GM23338 (cell line): ENCODE measurements around the gene TMEM101. TPM values are rescaled to one million over a fixed set of nuclear protein-coding genes. Genes with fewer than 3 reads are reported as not detected.

Experiments
- ATAC-seq: fragments of 200-7000 bp; cut with Tn5 transposase; 3 replicates; pipeline ENCODE4 v1.9.1; 2020
- DNase-seq: peaks from one replicate; pipeline ENCODE4 v3.0.0-alpha.2; 2015; ENCODE audit warnings: low spot score
- H2AFZ ChIP-seq: fragments of 200-600 bp; sonication (generic); 2 replicates; pipeline ENCODE4 v1.8.0; 2016; ENCODE audit warnings: antibody characterized with exemption, mild to moderate bottlenecking, moderate library complexity
- H3F3A ChIP-seq: fragments of 200-600 bp; sonication (generic); replicated peaks from 2 replicates; pipeline ENCODE4 v1.8.0; 2017; ENCODE audit warnings: antibody characterized with exemption, mixed run types, low read depth
- H3K27ac ChIP-seq: fragments of 200-600 bp; sonication (generic); 2 replicates; pipeline ENCODE4 v1.6.1; 2016; ENCODE audit warnings: low read depth
- H3K27me3 ChIP-seq: fragments of 200-600 bp; sonication (generic); 2 replicates; pipeline ENCODE4 v1.8.0; 2016; ENCODE audit warnings: mild to moderate bottlenecking, mixed run types, moderate library complexity; ENCODE audit not compliant: insufficient read depth
- H3K36me3 ChIP-seq: fragments of 200-600 bp; sonication (generic); 2 replicates; pipeline ENCODE4 v1.8.0; 2016; ENCODE audit warnings: mild to moderate bottlenecking; ENCODE audit not compliant: insufficient read depth
- H3K4me1 ChIP-seq: fragments of 200-600 bp; sonication (generic); 2 replicates; pipeline ENCODE4 v1.8.0; 2016; ENCODE audit warnings: mild to moderate bottlenecking, moderate library complexity; ENCODE audit not compliant: insufficient read depth
- H3K4me2 ChIP-seq: fragments of 200-600 bp; sonication (generic); 2 replicates; pipeline ENCODE4 v1.7.1; 2017; ENCODE audit warnings: mixed run types
- H3K4me3 ChIP-seq: fragments of 200-600 bp; sonication (generic); 2 replicates; pipeline ENCODE4 v1.6.1; 2016; ENCODE audit warnings: mixed run types
- H3K79me2 ChIP-seq: fragments of 200-600 bp; sonication (generic); replicated peaks from 2 replicates; pipeline ENCODE4 v1.8.0; 2017; ENCODE audit warnings: mild to moderate bottlenecking; ENCODE audit not compliant: insufficient read depth
- H3K9me2 ChIP-seq: fragments of 200-600 bp; sonication (generic); 2 replicates; pipeline ENCODE4 v1.8.0; 2017; ENCODE audit not compliant: insufficient read depth
- H4K20me1 ChIP-seq: fragments of 200-600 bp; sonication (generic); replicated peaks from 2 replicates; pipeline ENCODE4 v1.8.0; 2017; ENCODE audit warnings: mild to moderate bottlenecking; ENCODE audit not compliant: insufficient read depth
- H3K27ac Mint-ChIP-seq: 2 replicates; pipeline ENCODE4 v1.8.0; 2020; ENCODE audit warnings: inconsistent platforms, mild to moderate bottlenecking, moderate library complexity, mixed read lengths
- H3K27me3 Mint-ChIP-seq: 3 replicates; pipeline ENCODE4 v1.8.0; 2022; ENCODE audit warnings: low read depth, mild to moderate bottlenecking, moderate library complexity, mixed read lengths, inconsistent platforms; ENCODE audit not compliant: insufficient read depth, poor library complexity
- H3K36me3 Mint-ChIP-seq: 3 replicates; pipeline ENCODE4 v1.8.0; 2021; ENCODE audit warnings: low read depth, mild to moderate bottlenecking, inconsistent platforms, moderate library complexity, mixed read lengths
- H3K4me1 Mint-ChIP-seq: 3 replicates; pipeline ENCODE4 v1.8.0; 2020; ENCODE audit warnings: mild to moderate bottlenecking, inconsistent platforms, mixed read lengths
- H3K4me3 Mint-ChIP-seq: 3 replicates; pipeline ENCODE4 v1.8.0; 2021; ENCODE audit warnings: moderate library complexity, mild to moderate bottlenecking, inconsistent platforms, mixed read lengths
- H3K9me3 Mint-ChIP-seq: 3 replicates; pipeline ENCODE4 v1.8.0; 2020; ENCODE audit warnings: moderate library complexity, mild to moderate bottlenecking, inconsistent platforms, mixed read lengths
- CREB1 ChIP-seq: fragments of 250-450 bp; sonication (Bioruptor Pico); IDR thresholded peaks from 2 replicates; pipeline ENCODE4 v1.5.0; 2020; ENCODE audit warnings: low read depth, mild to moderate bottlenecking, moderate library complexity
- CTCF ChIP-seq, 2 experiments: fragments of 200-600 bp in 1 of 2; sonication (generic) in 1 of 2; conservative IDR thresholded peaks; 2 replicates each; pipeline versions ENCODE4 v1.5.1 to v1.6.1; 2016 to 2017; ENCODE audit warnings: antibody characterized with exemption in 2 of 2, low read depth in 2 of 2, mild to moderate bottlenecking in 2 of 2, moderate library complexity in 1 of 2
- ETS1 ChIP-seq: IDR thresholded peaks from 2 replicates; pipeline ENCODE4 v1.6.1; 2016; ENCODE audit warnings: antibody characterized with exemption
- EZH2 ChIP-seq: fragments of 200-600 bp; sonication (generic); IDR thresholded peaks from one replicate; pipeline ENCODE4 v1.8.0; 2017; ENCODE audit warnings: antibody characterized with exemption, mild to moderate bottlenecking, low read depth; ENCODE audit not compliant: unreplicated experiment
- EZH2phosphoT487 ChIP-seq: fragments of 200-600 bp; sonication (generic); IDR thresholded peaks from one replicate; pipeline ENCODE4 v1.8.1; 2018; ENCODE audit warnings: antibody characterized with exemption; ENCODE audit not compliant: unreplicated experiment
- JUNB ChIP-seq: IDR thresholded peaks from one replicate; pipeline ENCODE4 v1.6.1; 2016; ENCODE audit warnings: antibody characterized with exemption; ENCODE audit not compliant: unreplicated experiment
- NANOG ChIP-seq: IDR thresholded peaks from 2 replicates; pipeline ENCODE4 v1.6.1; 2016; ENCODE audit warnings: antibody characterized with exemption, borderline replicate concordance
- POLR2AphosphoS5 ChIP-seq: IDR thresholded peaks from 2 replicates; pipeline ENCODE4 v1.6.1; 2016; ENCODE audit warnings: antibody characterized with exemption, low read depth
- REST ChIP-seq: IDR thresholded peaks from one replicate; pipeline ENCODE4 v1.6.1; 2018; ENCODE audit warnings: antibody characterized with exemption; ENCODE audit not compliant: unreplicated experiment
- STAT1 ChIP-seq: IDR thresholded peaks from one replicate; pipeline ENCODE4 v1.6.1; 2016; ENCODE audit warnings: antibody characterized with exemption; ENCODE audit not compliant: unreplicated experiment
- ZNF114 ChIP-seq: fragments of 250-450 bp; sonication (Bioruptor Pico); IDR thresholded peaks from 2 replicates; pipeline ENCODE4 v1.5.0; 2020; ENCODE audit warnings: mild to moderate bottlenecking, moderate library complexity
- ZNF331 ChIP-seq: fragments of 250-450 bp; sonication (Bioruptor Pico); IDR thresholded peaks from 2 replicates; pipeline ENCODE4 v1.5.0; 2020; ENCODE audit warnings: low read depth, mild to moderate bottlenecking, moderate library complexity
- ZNF462 ChIP-seq: fragments of 250-450 bp; sonication (Bioruptor Pico); IDR thresholded peaks from 2 replicates; pipeline ENCODE4 v1.5.0; 2020; ENCODE audit warnings: mild to moderate bottlenecking, moderate library complexity
- polyA plus RNA-seq: library from polyadenylated mRNA; unstranded; fragments of >200 nt; fragmentation: Nextera tagmentation; extraction: Ambion mirVana; gene quantifications from 2 replicates; pipeline ENCODE4 v1.2.1, GENCODE V29; 2016
- total RNA-seq: library from RNA; depleted of rRNA; stranded (reverse); fragments of >200 nt; shearing (Covaris generic); gene quantifications from 2 replicates; pipeline ENCODE4 v1.2.3, GENCODE V29; 2014

TMEM101 gene
- total and polyA plus RNA-seq, 2 experiments from 2014 or later, result 15.9 to 31.6 TPM

- H3K27me3 Mint-ChIP-seq, result peaks cover 47% of the 10 kb centered on the region
- H2AFZ ChIP-seq, result peak overlapping the region; percentile 86
- H3K27ac Mint-ChIP-seq, result no peak overlapping the region
- TF ChIP-seq POLR2AphosphoS5 (peak; percentile 50; the same call in 1 of the 2 replicates), JUNB (no peak), EZH2phosphoT487 (no peak), REST (no peak), ETS1 (no peak), EZH2 (no peak), STAT1 (no peak), NANOG (no peak), ZNF462 (no peak), ZNF114 (no peak), CREB1 (no peak), CTCF (conservative IDR thresholded peaks at IDR 0.05; ENCODE audit: low read depth in 2 of 2) (peak in 1 of 2 experiments; percentile 67; a peak in 2 of 4 replicates), ZNF331 (no peak)
- no peak overlapping the region for H3K27ac ChIP-seq
- H3K4me2 ChIP-seq, result peak overlapping the region; percentile 99
- H3K9me2 ChIP-seq, result no peaks in the 10 kb centered on the region
- ATAC-seq, result peak; percentile 65
- H3K4me1 Mint-ChIP-seq, result peaks cover 18% of the 10 kb centered on the region
- H3K9me3 Mint-ChIP-seq, result no peaks in the 10 kb centered on the region
- H4K20me1 ChIP-seq, result peaks cover 10% of the 10 kb centered on the region; the same call in 1 of the 2 replicates
- H3K79me2 ChIP-seq, result no peaks in the 10 kb centered on the region
- H3K4me1 ChIP-seq, result peaks cover 14% of the 10 kb centered on the region
- peak overlapping the region; percentile 84 for H3K4me3 Mint-ChIP-seq
- H3F3A ChIP-seq, result peaks cover 12% of the 10 kb centered on the region; the same call in 1 of the 2 replicates
- peaks cover 38% of the 10 kb centered on the region for H3K27me3 ChIP-seq
- no peaks in the 10 kb centered on the region for H3K36me3 ChIP-seq
- DNase-seq, result peak; percentile 77
- peak overlapping the region; percentile 97 for H3K4me3 ChIP-seq
- H3K36me3 Mint-ChIP-seq, result peaks cover 10% of the 10 kb centered on the region; the same call in 2 of the 3 replicates
Observed at GRCh38 chr17:44005527-44006271, 9.1 kb downstream of the TMEM101 start.
